ENCODE data around the gene LFNG. TPM values are rescaled to one million over a fixed set of nuclear protein-coding genes. Genes with fewer than 3 reads are reported as not detected.

Gene LFNG
- total and polyA plus RNA-seq, 2 of the 13 experiments (the other 11 are each of a cell fraction or from before 2014, with no cell fraction given), result 0.44 to 1.5 TPM

GRCh38 chr7:2555121-2556052, 35.8 kb downstream of the LFNG start, which contains the start of gene BRAT1 (continued):
- TF ChIP-seq E2F1 (CRISPR knock-in tag; IDR thresholded peaks at IDR 0.05), result no peak
- TF ChIP-seq NR2F1 (CRISPR knock-in tag; IDR thresholded peaks at IDR 0.05), result no peak
- no peak for TF ChIP-seq ZNF672 (CRISPR knock-in tag; IDR thresholded peaks at IDR 0.05)
- 0 out of 2 replicates have a peak, but pooled peaks have one; percentile 67 for TF ChIP-seq IRF9 (CRISPR knock-in tag; IDR thresholded peaks at IDR 0.05; ENCODE audit: borderline replicate concordance)
- TF ChIP-seq SMYD3 (CRISPR knock-in tag; IDR thresholded peaks at IDR 0.05), result no peak
- no peak for TF ChIP-seq TERF1 (CRISPR knock-in tag; IDR thresholded peaks at IDR 0.05)
- TF ChIP-seq PITX1 (CRISPR knock-in tag; IDR thresholded peaks at IDR 0.05), result peak; percentile 20; the same call in 1 of the 2 replicates
- no peak for TF ChIP-seq HNF4G (IDR thresholded peaks at IDR 0.05; ENCODE audit: borderline replicate concordance, low read depth, low read length)
- peak; percentile 66; the same call in 1 of the 2 replicates for TF ChIP-seq HNF4G (CRISPR knock-in tag; IDR thresholded peaks at IDR 0.05; ENCODE audit: borderline replicate concordance, low read depth)
- no peak for TF ChIP-seq MTF1 (CRISPR knock-in tag; IDR thresholded peaks at IDR 0.05)
- TF ChIP-seq ZBTB4 (CRISPR knock-in tag; IDR thresholded peaks at IDR 0.05; ENCODE audit: borderline replicate concordance), result no peak
- peak; percentile 76 to 87; a peak in 3 of 4 replicates for TF ChIP-seq HMGXB4 (CRISPR knock-in tag; IDR thresholded peaks at IDR 0.05; ENCODE audit: borderline replicate concordance in 1 of 2, low read depth in 1 of 2)
- TF ChIP-seq JARID2 (CRISPR knock-in tag; IDR thresholded peaks at IDR 0.05; ENCODE audit: insufficient replicate concordance), result no peak
- TF ChIP-seq HIC2 (CRISPR knock-in tag; IDR thresholded peaks at IDR 0.05; ENCODE audit: low read depth), result no peak
- TF ChIP-seq ZMYM3 (CRISPR knock-in tag; IDR thresholded peaks at IDR 0.05), result 0 out of 2 replicates have a peak, but pooled peaks have one; percentile 39
- TF ChIP-seq GATAD1 (CRISPR knock-in tag; IDR thresholded peaks at IDR 0.05), result no peak

Measured in HepG2 (cell line).